GM21825 (cell line): ENCODE results near the gene SCGB1C2.
"Not testable (repeated sequence)": the region's sequence is repeated elsewhere in the genome, so short reads cannot be mapped to it uniquely, and the experiment has no call there.

ENCODE experiments used
- ATAC-seq: cut with Tn5 transposase; IDR thresholded peaks from one replicate; pipeline ENCODE4 v1.9.1; 2021; ENCODE audit warnings: mild to moderate bottlenecking, moderate library complexity; ENCODE audit not compliant: unreplicated experiment

Gene SCGB1C2

DNA sequence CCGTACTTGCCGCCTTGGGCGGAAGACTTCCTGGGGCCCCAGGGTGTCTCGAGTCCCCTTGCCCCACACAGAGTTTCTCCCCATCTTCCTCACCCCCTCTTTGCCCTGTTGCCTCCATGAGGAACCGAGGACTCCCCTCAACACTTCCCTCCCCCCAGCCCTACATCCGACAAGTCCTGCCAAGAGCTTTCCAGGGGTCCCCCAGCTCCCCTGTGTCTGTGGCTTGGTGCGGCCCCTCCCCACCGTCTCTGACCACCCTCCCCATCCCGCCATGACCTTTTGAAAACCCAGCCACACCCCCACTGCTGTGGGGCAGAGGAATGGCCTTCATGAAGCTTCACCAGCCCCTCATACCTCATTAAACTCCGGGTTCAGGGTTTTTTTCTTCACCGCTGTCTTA, 11.4 kb downstream of the SCGB1C2 start:
- ATAC-seq = no peak

DNA sequence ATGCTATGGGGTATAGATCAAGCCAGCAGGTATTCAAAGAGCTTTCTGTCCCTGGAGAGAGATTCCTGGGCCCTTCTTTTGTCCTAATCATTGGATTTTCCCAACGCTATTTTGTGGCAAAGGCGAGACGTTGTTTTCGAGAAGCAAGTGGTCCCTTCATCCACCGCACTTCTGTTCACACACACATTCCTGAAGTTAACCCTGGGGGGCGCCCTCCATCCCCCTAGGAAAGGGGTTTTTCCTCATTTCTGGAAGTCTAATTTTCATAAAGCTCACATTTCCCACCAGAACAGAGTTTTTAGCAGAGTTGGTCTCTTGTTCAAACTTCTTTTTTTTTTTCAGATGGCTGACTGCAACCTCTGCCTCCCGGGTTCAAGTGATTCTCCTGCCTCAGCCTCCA, 11.9 kb downstream of the SCGB1C2 start:
- no peak for ATAC-seq

DNA sequence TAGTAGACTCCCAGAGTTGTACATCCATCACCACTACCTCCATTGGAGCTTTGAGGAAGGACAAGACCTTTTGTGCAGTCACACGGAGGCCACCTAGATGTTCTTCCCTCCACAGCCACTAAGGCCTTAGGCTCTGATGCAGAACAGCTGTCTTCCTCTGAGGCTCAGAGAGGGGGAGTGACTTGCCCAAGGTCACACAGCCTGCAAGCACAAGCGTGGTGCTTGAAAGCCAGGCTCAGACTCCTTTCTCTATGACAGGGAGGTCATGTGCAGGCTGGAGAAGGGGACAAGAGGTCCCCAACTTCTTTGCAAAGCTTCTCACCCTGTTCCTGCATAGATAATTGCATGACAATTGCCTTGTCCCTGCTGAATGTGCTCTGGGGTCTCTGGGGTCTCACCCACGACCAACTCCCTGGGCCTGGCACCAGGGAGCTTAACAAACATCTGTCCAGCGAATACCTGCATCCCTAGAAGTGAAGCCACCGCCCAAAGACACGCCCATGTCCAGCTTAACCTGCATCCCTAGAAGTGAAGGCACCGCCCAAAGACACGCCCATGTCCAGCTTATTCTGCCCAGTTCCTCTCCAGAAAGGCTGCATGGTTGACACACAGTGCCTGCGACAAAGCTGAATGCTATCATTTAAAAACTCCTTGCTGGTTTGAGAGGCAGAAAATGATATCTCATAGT, 12.7 kb downstream of the SCGB1C2 start:
- ATAC-seq = no peak

- no peak for ATAC-seq
Measured at GRCh38 chr17:151004-151403, 13.6 kb downstream of the SCGB1C2 start.

DNA sequence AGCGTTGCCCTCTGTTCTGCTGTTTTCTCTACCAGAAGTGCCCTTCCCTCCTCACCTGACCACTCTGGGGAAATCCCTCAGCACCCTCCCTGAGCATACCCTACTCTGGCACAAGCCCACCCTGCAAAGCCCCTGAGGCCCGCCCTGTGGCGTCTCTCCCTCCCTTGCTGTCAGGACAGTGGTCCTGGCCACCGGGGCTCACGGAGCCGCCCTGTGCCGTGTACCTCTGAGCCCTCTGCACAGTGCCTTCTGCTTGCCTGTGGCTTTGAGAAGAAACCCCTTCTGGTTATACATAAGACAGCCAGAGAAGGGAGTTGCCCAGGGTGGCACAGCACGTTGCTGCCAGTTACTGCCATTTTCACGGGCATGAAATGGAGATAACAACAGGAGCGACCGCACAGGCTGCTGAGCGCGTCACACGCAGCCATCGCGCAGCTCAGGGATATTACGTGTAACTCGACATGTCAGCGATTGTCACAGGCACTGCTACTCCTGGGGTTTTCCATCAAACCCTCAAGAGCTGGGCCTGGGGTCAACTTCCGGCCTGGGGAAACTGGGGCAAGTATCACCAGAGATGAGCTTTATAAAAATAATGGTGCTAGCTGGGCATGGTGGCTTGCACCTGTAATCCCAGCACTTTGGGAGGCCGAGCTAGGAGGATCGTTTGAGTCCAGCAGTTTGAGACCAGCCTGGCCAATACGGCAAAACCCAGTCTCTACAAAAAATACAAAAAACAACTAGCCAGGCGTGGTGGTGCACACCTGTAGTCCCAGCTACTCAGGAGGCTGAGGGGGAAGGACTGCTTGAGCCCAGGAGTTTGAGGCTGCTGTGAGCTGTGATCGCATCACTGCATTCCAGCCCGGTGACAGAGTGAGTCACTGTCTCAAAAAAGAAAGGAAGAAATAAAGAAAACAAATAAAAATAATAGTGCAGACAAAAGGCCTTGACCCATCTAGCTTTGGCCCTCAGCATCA, 14.8 kb downstream of the SCGB1C2 start:
- no peak for ATAC-seq

- no peak for ATAC-seq
Measured at GRCh38 chr17:152860-153420, 15.6 kb downstream of the SCGB1C2 start.

GRCh38 chr17:153851-154250, 16.5 kb downstream of the SCGB1C2 start:
- no peak for ATAC-seq

GRCh38 chr17:155576-155975, 18.2 kb downstream of the SCGB1C2 start:
- ATAC-seq = no peak

GRCh38 chr17:156094-156621, 18.8 kb downstream of the SCGB1C2 start:
- ATAC-seq = no peak

- ATAC-seq = no peak
Measured at GRCh38 chr17:156946-157345, 19.6 kb downstream of the SCGB1C2 start.

GRCh38 chr17:157901-158300, 20.5 kb downstream of the SCGB1C2 start:
- no peak for ATAC-seq

- no peak for ATAC-seq
Measured at GRCh38 chr17:158379-158778, 21.0 kb downstream of the SCGB1C2 start.

- no peak for ATAC-seq
Measured at GRCh38 chr17:159609-160008, 22.2 kb downstream of the SCGB1C2 start.

DNA sequence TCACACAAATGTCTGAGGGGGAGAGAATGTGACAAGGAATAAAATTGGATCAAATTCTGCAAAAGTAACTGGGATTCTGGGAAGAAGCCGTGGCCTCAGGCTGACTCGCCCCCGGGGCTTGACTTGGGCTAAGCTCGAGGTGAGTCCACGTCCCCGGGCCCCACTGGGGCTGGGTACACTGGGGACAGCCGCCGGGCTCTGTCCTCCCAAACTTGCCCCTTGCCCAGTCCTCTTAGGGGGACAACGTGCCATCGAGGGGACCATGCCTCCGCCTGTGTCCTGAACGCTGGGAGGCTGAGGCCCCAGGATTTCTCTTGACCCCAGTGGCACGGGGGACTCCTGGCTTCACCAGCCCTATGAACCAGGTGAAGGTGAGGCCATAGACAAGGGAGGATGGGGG, 23.0 kb downstream of the SCGB1C2 start:
- no peak for ATAC-seq

DNA sequence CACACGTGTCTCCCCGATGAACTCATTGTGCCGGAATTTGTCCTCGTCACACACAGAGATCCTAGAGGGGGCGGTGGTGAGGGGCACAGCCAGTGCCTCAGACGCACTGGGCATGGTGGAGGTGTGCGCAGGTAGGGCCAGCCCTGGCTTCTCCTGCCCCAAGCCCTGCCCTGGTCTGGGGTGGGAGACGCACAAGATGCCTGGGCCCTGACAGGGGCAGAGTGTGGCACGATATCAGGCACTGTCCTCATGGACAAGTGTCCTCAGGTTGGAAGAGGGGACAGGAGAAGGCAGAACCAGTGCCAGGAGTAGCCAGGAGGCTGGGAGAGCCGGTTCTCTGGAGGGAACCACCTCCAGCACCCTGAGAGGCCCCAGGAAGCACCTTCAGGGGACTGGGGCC, 24.1 kb downstream of the SCGB1C2 start:
- no peak for ATAC-seq

- ATAC-seq = no peak
Measured at GRCh38 chr17:162689-163088, 25.3 kb downstream of the SCGB1C2 start.

DNA sequence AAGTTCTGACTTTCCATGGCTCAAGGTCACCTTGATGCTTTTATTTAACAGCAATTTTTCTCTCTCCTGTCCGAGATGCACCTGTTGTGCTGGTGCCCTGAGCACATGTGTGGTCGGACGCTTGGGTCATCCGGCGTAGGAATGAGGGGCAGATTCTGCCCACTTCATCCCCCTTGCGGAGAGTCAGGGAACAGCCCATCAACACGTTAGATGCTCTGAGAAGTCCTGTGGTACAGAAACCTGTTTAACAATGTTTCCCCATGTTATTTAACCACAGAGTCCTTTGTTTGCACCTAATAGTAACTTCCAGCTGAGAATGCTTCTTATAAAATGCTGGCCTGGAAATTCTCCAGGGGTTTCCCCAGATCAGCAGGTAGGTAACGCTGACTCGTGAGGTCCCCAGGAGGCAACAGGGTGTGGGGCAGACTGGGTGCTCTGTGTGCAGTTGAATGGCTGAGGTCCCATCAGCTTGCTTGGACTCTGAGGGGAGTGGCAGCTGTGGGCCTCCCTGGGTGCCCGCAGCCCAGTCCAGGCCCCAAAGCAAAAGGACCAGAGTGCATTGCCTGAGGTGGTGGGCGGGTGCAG, 26.2 kb downstream of the SCGB1C2 start:
- ATAC-seq = no peak

- ATAC-seq = no peak
Measured at GRCh38 chr17:164303-165235, 27.2 kb downstream of the SCGB1C2 start.

GRCh38 chr17:165939-166338, 28.6 kb downstream of the SCGB1C2 start:
- ATAC-seq = no peak

DNA sequence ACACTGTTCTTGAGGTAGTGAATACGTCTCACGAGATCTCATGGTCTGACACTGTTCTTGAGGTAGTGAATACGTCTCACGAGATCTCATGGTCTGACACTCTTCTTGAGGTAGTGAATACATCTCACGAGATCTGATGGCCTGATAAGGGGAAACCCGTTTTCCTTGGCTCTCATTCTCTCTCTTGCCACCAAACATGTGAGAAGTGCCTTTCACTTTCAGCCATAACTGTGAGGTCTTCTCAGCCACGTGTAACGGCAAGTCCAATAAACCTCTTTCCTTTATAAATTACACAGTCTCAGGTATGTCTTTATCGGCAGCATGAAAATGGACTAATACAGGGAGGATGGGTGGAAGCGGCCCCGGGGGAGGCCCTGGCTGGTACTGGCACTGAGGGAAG, 31.2 kb downstream of the SCGB1C2 start:
- ATAC-seq = not testable (repeated sequence)
